A549 (cell line): ENCODE data around the gene CT47A1.

Source experiments
- BHLHE40 ChIP-seq: IDR thresholded peaks from 2 replicates; pipeline ENCODE4 v1.6.1; 2012; ENCODE audit warnings: low read depth, low read length, inconsistent platforms
- CEBPB ChIP-seq, 2 experiments: fragments of >200 bp in 1 of 2; sonication (Bioruptor Twin) in 1 of 2; formaldehyde crosslinking in 1 of 2; IDR thresholded peaks; 2 replicates each; pipeline ENCODE4 v1.6.1; 2012 to 2016
- CTCF ChIP-seq: fragments of >200 bp; sonication (Bioruptor Twin); formaldehyde crosslinking; IDR thresholded peaks from 3 replicates; pipeline ENCODE4 v1.5.1; 2016
- EP300 ChIP-seq, 2 experiments: fragments of >200 bp; sonication (Bioruptor Twin); formaldehyde crosslinking; IDR thresholded peaks; 2 replicates in 1 of 2; 3 replicates in 1 of 2; pipeline ENCODE4 v1.6.1; 2016 to 2017
- FOSL2 ChIP-seq, 2 experiments: fragments of 450-650 bp in 1 of 2; fragments of >200 bp in 1 of 2; sonication (Bioruptor Twin) in 1 of 2; formaldehyde crosslinking; IDR thresholded peaks; 2 replicates each; pipeline versions ENCODE4 v1.5.0 to v1.6.1; 2016 to 2020; ENCODE audit warnings: mild to moderate bottlenecking in 1 of 2, moderate library complexity in 1 of 2
- JUN ChIP-seq, 2 experiments: fragments of >200 bp; sonication (Bioruptor Twin); formaldehyde crosslinking; IDR thresholded peaks; 2 replicates in 1 of 2; 3 replicates in 1 of 2; pipeline ENCODE4 v1.6.1; 2016 to 2017
- MAX ChIP-seq: IDR thresholded peaks from 2 replicates; pipeline ENCODE4 v1.6.1; 2012
- POLR2A ChIP-seq: IDR thresholded peaks from 2 replicates; pipeline ENCODE4 v1.6.1; 2012; ENCODE audit warnings: mild to moderate bottlenecking, low read length
- RCOR1 ChIP-seq: fragments of 150-350 bp; IDR thresholded peaks from 2 replicates; pipeline ENCODE4 v1.6.1; 2014; ENCODE audit warnings: antibody characterized with exemption, low read length, low read depth
- RFX5 ChIP-seq: fragments of 450-650 bp; IDR thresholded peaks from 2 replicates; pipeline ENCODE4 v1.7.1; 2014; ENCODE audit warnings: antibody characterized with exemption, mild to moderate bottlenecking, moderate library complexity
- ZSCAN20 ChIP-seq: fragments of 250-450 bp; sonication (Bioruptor Pico); IDR thresholded peaks from 2 replicates; pipeline ENCODE4 v1.8.0; 2022; ENCODE audit warnings: mild to moderate bottlenecking, moderate library complexity
- TF ChIP-seq, protein P1 (sequence below): fragments of >200 bp; sonication (Bioruptor Twin); formaldehyde crosslinking; IDR thresholded peaks from 3 replicates; pipeline ENCODE4 v1.6.1; 2016
- TF ChIP-seq, protein P2 (sequence below): fragments of 200-600 bp; sonication (generic); IDR thresholded peaks from 2 replicates; pipeline ENCODE4 v1.6.1; 2016; ENCODE audit warnings: antibody characterized with exemption, mild to moderate bottlenecking, moderate library complexity
- TF ChIP-seq, protein P3 (sequence below): fragments of 250-450 bp; sonication (Bioruptor Pico); IDR thresholded peaks from 2 replicates; pipeline ENCODE4 v1.5.0; 2020; ENCODE audit warnings: low read depth, mild to moderate bottlenecking, moderate library complexity

GRCh38 chrX:121011254-121011653 lies 25.7 kb upstream of the CT47A1 start:
- TF ChIP-seq CTCF (no peak), ZSCAN20 (CRISPR knock-in tag) (no peak), JUN (IDR thresholded peaks at IDR 0.05) (no peak), FOSL2 (IDR thresholded peaks at IDR 0.05) (no peak), FOSL2 (CRISPR knock-in tag; IDR thresholded peaks at IDR 0.05) (no peak), POLR2A (no peak), RCOR1 (no peak), BHLHE40 (no peak), CEBPB (IDR thresholded peaks at IDR 0.05) (no peak), RFX5 (no peak), EP300 (IDR thresholded peaks at IDR 0.05) (no peak), MAX (no peak)
- TF ChIP-seq, protein P1, sequence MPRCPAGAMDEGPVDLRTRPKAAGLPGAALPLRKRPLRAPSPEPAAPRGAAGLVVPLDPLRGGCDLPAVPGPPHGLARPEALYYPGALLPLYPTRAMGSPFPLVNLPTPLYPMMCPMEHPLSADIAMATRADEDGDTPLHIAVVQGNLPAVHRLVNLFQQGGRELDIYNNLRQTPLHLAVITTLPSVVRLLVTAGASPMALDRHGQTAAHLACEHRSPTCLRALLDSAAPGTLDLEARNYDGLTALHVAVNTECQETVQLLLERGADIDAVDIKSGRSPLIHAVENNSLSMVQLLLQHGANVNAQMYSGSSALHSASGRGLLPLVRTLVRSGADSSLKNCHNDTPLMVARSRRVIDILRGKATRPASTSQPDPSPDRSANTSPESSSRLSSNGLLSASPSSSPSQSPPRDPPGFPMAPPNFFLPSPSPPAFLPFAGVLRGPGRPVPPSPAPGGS: no peak
- TF ChIP-seq, protein P2, sequence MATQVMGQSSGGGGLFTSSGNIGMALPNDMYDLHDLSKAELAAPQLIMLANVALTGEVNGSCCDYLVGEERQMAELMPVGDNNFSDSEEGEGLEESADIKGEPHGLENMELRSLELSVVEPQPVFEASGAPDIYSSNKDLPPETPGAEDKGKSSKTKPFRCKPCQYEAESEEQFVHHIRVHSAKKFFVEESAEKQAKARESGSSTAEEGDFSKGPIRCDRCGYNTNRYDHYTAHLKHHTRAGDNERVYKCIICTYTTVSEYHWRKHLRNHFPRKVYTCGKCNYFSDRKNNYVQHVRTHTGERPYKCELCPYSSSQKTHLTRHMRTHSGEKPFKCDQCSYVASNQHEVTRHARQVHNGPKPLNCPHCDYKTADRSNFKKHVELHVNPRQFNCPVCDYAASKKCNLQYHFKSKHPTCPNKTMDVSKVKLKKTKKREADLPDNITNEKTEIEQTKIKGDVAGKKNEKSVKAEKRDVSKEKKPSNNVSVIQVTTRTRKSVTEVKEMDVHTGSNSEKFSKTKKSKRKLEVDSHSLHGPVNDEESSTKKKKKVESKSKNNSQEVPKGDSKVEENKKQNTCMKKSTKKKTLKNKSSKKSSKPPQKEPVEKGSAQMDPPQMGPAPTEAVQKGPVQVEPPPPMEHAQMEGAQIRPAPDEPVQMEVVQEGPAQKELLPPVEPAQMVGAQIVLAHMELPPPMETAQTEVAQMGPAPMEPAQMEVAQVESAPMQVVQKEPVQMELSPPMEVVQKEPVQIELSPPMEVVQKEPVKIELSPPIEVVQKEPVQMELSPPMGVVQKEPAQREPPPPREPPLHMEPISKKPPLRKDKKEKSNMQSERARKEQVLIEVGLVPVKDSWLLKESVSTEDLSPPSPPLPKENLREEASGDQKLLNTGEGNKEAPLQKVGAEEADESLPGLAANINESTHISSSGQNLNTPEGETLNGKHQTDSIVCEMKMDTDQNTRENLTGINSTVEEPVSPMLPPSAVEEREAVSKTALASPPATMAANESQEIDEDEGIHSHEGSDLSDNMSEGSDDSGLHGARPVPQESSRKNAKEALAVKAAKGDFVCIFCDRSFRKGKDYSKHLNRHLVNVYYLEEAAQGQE: no peak
- TF ChIP-seq, protein P3, sequence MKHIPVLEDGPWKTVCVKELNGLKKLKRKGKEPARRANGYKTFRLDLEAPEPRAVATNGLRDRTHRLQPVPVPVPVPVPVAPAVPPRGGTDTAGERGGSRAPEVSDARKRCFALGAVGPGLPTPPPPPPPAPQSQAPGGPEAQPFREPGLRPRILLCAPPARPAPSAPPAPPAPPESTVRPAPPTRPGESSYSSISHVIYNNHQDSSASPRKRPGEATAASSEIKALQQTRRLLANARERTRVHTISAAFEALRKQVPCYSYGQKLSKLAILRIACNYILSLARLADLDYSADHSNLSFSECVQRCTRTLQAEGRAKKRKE: no peak
